SHP77 treated with DMSO at 0.1 percent for 48 hours (cell line): ENCODE results near the gene STK17A.
"Not testable (repeated sequence)": the region's sequence is repeated elsewhere in the genome, so short reads cannot be mapped to it uniquely, and the experiment has no call there.

Experiments used
- DNase-seq: peaks from one replicate; lab custom pipeline; 2025; lab: John Stamatoyannopoulos, UW

STK17A gene

DNA sequence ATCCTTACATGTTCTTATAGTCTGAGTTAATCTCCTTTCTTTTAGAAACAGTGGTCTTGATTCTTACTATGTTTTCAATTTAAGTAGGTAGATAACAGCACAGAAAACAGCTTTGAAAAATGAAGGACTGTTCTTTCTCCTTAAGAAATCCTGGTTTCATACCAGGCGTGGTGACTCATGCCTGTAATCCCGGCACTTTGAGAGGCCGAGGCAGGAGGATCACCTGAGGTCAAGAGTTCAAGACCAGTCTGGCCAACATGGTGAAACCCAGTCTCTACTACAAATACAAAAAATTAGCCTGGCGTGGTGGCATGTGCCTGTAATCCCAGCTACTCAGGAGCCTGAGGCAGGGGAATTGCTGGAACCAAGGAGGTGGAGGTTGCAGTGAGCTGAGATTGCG, 13.5 kb downstream of the STK17A start:
- not testable (repeated sequence) for DNase-seq

DNA sequence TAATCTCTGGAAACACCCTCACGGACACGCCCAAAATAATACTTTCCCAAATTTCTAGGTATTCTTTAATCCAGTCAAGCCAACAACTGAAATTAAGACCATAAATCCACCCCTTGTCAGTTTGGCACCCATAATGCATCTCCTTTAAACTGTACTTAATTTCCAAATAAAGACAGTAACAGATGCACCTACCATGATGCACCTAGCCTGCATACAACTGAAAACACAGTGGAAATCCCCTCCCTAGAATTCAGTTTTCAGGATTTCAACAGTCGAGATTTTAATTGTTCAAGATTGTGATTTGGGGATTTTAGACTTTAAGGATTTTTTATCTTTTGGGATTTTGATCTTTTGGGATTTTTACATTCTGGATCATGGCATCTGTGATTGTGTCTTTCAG, 17.1 kb downstream of the STK17A start:
- DNase-seq: no peak

DNA sequence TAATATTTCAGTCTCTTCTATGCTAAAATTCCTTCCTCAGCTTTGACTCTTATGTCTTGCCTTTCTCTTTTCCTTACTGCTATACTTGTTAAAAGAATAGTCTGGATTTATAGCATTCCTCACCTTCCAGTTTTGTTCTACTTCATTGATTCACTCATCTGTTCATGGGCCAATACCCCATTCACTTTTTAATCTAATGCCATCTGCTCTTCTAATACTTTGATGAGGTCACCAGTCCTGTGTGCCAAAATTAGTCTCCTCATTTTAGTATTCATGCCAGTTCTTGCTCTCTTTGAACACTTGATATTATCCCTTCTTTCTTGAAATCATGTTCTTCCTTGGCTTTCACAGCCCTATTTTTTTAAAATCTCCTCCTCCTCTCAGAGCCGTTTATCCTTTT, 19.3 kb downstream of the STK17A start:
- no peak for DNase-seq

DNA sequence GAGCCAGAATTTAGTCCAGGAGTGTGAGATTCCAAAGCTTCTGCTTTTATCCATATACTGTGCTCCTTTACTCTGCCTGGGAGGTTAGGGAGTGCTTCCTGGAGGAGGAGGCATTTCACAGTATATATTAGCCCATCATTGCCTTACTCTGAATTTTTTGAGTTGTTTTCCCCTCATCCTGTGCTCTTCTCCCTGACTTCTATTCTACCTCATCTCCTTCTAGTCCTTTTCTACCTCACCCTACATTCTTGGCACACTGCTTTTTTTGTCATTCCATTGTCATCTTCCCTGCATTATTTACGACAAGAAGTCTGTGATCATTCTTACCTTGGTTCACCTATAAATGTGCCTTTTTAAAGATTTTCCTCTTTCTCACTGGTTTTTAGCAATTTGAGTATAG, 21.3 kb downstream of the STK17A start:
- DNase-seq: no peak

DNA sequence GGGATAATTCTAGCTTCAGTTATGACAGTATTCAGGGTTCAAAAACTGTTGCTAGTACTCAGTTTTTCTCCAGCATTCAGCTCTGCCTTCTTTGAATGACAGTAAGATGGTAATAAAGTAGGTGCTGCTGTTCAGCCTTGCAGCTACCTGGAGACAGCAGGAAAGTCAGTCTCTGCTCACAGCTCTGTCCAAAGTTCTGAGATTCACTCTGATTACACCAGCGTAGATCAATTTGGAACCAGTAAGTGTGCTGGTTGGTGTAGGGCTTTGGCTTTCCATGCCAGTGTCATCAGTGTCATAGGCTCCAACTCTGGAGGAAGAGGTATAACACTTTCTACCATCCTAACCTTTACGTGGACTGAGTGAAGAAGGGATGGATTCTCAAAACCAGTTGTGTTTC, 26.2 kb downstream of the STK17A start:
- no peak for DNase-seq

DNA sequence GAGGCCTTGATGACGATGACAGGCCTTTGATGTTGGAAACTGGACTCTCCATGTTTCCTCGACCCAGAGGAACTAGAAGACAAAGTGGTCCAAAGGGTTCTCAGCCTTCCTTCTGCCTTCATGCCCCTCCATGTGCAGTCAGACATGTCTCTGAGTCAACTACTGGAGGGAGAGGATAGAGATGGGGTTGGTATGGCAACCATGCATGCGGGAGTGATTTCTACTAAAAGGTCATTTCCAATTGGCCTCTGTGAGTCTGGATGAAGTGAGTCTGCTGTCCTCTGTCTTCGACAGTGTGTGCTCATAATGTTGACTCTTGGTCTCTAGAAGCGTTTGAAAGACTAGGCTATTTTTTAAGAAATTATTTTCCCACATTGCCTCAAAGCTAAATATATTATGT, 29.2 kb downstream of the STK17A start:
- DNase-seq: no peak

DNA sequence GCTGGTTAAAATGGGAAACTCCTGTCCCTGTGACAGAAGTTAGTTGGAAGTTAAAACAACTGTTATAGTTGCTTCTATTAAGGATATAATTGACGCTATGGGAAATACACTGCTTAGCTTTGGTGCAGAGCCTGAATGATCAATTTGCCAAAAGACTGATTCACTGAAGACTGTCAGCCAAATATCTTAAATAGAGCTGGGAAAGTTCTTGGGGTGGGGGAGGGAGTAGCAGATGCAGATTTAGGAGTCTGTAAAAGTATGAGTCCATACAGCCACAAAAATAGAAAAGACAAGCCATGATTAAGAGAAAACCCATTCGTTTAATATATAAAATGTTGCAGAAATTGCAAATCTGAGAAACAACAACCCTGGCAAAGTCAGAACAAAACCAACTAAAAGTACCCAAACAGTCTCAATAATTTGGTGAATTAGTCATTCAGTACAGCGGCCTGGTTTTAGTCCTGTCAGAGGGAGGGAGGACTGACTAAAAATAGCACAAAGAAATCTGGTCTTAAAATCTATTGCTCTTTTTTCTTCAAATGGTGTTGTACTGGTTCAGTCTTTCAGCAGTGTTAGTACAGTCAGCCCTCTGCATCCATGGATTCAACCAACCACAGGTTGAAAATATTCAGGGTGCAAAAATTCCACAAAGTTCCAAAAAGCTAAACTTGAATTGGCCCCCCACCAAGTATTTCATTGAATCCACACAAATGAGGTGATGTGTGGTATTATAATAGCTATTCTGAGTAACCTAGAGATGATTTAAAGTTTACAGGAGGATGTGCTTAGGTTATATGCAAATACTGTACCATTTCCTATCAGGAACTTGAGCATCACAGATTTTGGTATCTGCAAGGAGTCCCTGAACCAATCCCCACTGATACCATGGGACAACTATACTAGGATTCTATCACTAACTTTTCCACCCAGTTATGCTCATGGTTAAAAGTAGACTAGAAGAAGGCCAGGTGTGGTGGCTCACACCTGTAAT, 30.0 kb downstream of the STK17A start:
- DNase-seq: no peak

DNA sequence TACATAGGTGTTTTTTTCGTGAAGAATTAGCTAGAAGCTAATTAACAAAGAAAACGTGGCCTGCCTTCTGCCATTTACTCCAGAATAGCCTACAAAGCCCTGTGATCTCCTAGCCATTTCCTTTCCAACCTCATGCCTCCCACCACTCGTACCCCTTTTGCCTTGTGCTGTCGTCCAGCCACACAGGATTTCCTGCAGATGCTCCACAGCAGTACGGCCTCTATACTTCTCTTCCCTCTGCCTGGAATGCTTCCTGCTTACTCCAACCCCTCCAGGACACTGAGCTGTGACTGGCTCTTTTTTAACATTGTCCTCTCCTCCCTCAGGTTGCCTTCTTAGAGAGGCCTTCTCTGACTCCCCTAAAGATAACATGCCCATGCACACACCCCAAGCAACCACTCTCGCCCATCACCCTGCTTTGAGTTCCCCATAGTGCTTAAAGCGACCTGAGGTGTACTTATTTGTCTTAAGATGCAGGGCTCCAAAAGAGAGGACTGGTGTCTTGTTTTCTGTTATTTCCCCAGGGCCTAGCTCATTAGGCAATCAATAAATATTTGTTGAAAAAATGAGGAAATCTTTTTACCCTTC, 32.7 kb downstream of the STK17A start:
- no peak for DNase-seq

DNA sequence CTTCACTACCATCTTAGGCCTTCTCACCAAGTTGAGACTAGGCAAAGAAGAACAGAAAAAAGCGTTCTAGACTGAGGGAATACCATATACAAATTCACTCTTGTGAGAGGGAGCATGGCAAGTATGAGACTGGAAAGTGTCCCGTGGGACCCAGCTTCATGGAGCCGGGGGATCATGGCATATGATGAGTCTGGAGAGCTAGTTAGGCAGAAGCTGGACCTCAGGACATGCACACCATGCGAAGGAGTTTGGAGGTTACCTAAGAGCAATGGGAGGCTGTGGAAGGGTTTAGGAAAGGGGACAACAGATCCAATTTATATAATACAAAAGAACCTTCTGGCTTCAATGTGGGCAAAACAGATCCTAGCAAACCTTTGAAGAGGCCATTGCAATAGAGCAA, 34.1 kb downstream of the STK17A start:
- no peak for DNase-seq

DNA sequence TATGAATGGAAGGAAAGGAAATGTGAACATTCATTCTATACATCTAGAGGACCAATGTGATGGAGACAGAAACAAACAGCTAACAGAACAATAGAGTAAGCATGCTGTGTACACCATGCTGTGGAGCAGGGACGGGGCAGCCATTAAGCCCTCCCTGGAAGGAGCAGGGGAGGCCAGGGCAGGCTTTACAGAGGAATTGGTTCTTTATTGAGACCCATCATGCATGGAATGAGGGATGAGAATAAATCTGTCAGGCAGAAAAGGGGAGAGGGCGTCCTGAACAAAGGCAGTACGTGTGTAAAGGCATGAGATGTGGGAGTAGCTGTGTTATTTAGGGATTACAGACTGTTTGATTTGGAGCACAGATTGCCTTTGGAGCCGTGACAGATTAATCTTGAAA, 35.2 kb downstream of the STK17A start:
- DNase-seq: no peak

DNA sequence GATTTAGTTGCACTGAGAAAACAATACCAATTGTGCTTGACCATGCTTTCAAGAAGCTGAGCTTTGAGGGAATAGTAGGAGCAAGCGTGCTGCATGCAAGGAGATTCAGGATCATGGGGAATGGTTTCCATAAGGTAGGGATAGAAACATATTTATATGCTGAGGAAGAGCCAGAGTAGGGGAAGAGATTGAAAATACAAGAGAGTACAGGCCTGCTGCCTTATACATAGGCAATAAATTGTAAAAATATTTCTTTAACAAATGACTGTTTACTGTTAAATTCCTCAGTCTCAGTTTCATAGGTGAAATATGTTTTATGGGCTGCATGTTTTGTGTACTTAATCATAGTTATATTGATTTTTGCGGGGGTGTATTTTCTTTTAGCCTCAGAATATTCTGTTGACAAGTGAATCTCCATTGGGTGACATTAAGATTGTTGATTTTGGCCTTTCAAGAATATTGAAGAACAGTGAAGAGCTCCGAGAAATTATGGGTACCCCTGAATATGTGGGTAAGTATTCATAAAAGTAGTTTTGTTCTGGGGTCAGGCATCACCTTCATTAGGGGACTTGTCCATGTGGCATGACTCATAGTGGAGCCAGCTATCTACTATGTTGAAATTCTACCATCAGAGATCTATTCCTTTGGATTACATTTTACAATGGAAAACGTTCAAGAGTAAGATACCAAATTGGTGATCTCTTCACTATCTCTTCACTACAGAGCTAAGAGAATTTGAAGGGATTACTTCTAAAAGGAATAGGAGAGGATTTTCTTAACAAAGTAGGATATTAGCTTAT, 36.5 kb downstream of the STK17A start:
- no peak for DNase-seq

DNA sequence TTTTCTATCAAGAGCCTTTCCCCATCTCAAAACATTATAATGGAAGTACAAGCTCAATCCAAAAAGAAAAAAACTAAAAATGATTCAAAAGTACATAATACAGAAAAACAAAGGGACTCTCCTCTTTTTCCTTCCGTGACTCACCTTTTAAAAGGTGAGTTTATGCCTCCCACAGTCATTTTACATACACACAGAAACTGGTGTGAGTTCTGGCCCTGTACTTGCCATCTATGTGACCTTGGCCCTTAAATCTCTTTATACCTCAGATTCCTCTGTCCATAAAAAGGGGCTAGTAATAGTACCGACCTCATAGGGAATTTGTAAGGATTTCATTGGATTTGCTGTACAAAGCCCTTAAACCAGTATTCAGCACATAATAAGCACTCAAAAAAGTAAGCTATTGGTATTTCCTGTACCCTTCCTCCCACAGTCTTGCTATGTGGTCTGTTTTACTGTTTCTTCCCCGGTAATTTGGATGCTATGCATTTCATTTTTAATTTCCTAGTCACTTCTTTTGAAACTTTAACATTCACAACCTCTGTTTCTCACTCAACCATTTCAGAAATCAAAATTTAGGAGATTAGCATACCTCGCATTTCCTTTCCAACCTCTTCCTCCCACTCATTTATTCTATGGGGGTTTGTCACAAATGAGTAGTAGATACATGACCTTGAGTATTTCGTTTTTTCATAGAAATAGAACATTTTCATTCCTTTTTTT, 39.0 kb downstream of the STK17A start:
- DNase-seq: no peak

DNA sequence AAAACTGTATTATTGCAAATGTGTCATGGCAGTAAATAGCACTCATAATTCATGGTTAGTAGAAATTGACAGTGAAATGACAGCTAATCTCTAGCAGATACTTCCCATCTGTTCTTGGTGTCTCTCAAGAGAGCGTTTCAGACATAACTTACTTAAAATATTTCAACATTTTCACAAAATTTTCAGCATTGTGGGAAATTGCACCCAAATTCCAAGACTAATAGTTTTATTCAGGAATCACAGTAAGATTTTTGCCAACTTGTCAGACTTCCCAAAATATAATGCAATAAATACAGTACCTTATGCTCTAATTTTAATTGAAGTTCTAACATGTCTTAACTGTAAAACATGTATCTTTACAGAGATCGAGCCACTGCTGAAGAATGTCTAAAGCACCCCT, 41.2 kb downstream of the STK17A start:
- no peak for DNase-seq

DNA sequence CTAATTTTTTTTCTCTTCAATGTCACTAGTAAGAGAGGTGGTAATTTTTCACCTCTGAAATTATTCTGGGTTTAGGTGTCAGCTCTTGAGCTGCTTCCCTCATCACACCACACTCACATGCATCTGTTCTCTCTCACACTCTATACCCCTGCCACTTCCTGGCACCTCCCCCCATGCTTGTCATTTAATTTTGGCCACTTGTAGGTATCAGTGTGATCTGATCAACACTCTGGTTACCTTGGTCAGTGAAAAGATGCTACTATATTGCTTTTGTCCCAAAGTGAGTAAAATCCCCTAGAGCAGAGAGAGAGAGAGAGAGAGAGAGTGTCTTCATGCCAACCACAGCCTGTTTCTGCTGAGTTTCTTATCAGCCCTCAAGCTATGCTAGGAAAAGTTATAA, 42.5 kb downstream of the STK17A start:
- DNase-seq: no peak

DNA sequence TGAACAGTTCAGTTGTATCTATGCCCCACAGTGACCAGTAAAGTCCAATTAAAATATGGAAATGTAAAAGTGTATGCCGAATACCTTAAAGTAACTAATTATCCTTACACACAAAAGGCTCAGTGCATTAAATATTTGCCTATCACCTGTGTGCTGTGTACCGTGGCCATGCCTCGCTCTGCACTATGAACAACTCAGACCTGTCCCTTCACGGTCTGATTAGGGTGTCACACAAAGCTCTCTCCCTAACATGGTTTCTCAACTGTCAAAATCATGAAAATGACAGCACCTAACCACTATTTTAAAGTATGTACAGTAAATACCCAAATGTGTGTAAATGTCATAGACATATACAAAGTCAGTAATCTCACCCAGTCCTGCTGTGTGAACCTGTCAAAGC, 43.1 kb downstream of the STK17A start:
- no peak for DNase-seq

DNA sequence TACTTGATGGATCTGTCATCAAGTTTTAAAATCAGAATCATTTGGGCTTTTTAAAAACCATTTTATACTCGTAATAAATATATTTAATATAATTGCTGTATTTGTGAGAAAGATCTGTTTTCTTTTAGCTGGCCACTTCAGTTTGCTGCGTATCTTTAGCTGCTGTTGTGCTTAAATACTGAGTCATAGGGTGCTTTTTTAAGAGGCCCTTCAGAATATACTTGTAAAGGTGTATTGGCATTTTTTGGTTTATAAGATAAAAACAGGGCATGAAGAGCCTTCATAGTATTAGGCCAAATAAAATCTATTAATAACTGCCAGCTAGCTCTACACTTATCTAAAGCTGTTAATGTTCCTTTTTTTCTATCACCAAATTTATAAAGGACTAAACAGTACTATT, 43.8 kb downstream of the STK17A start:
- no peak for DNase-seq

DNA sequence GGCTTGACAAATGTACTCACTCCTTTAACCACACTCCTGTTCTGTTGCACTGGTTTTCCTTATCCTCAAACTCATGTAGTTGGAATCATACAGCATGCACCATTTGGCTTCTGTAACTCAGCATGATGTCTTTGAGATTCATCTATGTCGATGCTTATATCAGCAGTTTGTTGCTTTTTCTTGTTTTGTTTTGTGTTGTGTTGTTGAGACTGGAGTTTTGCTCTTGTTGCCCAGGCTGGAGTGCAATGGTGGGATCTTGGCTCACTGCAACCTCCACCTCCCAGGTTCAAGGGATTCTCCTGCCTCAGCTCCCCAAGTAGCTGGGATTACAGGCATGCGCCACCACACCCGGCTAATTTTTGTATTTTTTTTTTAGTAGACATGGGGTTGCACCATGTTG, 44.9 kb downstream of the STK17A start:
- not testable (repeated sequence) for DNase-seq

DNA sequence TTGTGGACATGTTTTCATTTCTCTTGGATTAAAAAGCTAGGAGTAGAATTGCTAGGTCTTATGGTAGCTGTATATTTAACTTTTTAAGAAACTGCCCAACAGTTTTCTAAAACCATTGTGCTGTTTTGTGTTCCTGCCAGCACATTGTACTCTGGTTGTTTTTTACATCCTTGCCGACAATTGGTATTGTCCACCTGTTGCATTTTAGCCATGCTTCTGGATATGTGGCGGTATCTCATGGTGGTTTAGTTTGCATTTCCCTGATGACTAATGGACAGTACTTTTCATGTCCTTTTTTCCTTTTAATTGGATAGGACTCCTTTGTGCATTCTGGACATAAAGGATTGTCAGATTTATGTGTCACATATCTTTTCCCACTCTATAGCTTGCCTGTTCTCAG, 45.5 kb downstream of the STK17A start:
- no peak for DNase-seq

DNA sequence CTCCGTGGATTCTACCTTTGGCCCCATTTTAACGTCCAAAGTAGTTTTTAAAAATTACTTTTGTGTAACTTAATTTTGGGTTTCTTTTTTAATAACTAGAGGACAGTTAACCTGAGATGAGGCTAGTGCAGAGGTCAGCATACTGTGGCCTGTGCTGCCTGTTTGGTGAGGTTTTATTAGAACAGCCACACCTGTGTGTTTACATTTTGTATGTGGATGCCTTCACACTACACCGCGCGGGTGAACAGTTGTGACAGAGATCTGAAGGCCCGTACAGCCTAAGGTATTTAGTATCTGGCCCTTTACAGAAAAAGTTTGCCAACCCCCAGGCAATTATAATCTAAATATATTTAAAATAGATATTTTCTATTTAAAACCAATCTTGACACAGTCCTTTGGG, 46.9 kb downstream of the STK17A start:
- no peak for DNase-seq

DNA sequence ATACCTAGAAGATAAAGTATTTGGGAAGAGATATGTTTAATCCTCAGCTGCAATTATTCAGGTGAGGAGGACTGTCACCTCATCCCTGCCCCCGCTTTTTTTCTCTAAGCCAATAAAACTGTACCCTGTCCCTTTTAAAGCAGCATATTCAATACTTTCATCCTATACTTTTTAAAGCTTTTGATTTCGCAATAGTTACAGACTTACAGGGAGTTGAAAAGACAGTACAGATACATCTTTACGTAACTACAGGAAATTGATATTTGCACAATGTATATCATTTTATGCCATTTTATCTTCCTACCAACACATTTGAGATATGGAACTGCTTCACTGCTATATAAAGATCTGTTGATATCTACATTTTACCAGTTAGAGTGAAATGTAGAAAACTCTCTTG, 47.6 kb downstream of the STK17A start:
- DNase-seq: no peak

DNA sequence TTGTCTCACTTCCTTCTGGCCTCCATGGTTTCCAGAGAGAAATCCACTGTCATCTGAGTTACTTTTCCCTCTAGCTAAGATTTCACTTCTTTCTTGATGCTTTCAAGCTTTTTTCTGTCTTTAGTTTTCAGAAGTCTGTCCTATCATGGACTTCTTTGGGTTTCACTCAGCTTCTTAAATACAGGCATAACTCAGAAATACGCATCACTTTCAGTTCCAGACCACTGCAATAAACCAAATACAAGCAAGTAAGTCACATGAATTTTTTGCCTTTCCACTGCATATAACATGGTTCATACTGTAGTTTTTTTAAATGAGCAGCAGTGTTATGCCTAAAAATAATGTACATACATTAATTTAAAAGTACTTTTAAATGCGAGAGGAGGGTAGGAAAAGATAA, 48.7 kb downstream of the STK17A start:
- DNase-seq: no peak

DNA sequence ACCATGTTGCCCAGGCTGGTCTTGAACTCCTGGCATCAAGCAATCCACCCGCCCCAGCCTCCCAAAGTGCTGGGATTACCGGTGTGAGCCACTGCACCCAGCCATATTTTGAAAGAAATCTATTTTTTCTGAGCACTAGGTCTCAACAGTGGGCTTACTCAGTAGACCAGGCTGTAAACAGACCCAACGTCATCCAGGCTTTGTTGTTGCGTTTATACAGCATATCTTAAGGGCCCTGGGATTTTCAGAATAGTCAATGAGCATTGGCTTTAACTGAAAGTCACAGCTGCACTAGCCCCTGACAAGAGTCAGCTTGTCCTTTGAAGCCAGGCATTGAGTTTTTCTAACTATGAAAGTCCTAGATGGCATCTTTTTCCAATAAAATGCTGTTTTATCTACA, 49.8 kb downstream of the STK17A start:
- no peak for DNase-seq
